Keratinocyte (primary cell): ENCODE measurements around the gene SVOP. TPM values are rescaled to one million over a fixed set of nuclear protein-coding genes. Genes with fewer than 3 reads are reported as not detected.

Source experiments
- DNase-seq: peaks from one replicate; pipeline ENCODE4 v3.0.0-alpha.2; 2011; ENCODE audit warnings: low read depth, missing footprints, low spot score
- FAIRE-seq: peaks from 2 replicates; lab custom pipeline; 2011; peaks lifted over from hg19 to GRCh38; lab: Jason Lieb, UNC
- H2AFZ ChIP-seq: 2 replicates; pipeline ENCODE4 v1.6.0; 2012; ENCODE audit warnings: low read length, control low read depth, inconsistent platforms; ENCODE audit not compliant: control insufficient read depth
- H3K27ac ChIP-seq: 2 replicates; pipeline ENCODE4 v1.5.1; 2011; ENCODE audit warnings: low read length; ENCODE audit not compliant: control insufficient read depth, insufficient read depth
- H3K27me3 ChIP-seq: 3 replicates; pipeline ENCODE4 v1.6.0; 2011; ENCODE audit warnings: low read length; ENCODE audit not compliant: control insufficient read depth, insufficient read depth; ENCODE audit errors: extremely low read depth
- H3K36me3 ChIP-seq, 2 experiments: 2 replicates in 1 of 2; 3 replicates in 1 of 2; pipeline ENCODE4 v1.5.1; 2011; ENCODE audit warnings: low read length in 2 of 2, mild to moderate bottlenecking in 1 of 2; ENCODE audit not compliant: control insufficient read depth in 2 of 2, insufficient read depth in 2 of 2; ENCODE audit errors: extremely low read depth in 1 of 2
- H3K4me1 ChIP-seq: 3 replicates; pipeline ENCODE4 v1.5.1; 2011; ENCODE audit warnings: low read length; ENCODE audit not compliant: control insufficient read depth, insufficient read depth; ENCODE audit errors: extremely low read depth
- H3K4me2 ChIP-seq: 3 replicates; pipeline ENCODE4 v1.6.0; 2011; ENCODE audit warnings: low read depth, low read length; ENCODE audit not compliant: control insufficient read depth, insufficient read depth; ENCODE audit errors: extremely low read depth
- H3K4me3 ChIP-seq, 3 experiments: fragments of 200-600 bp in 1 of 3; sonication (generic) in 1 of 3; 2 replicates in 2 of 3; 3 replicates in 1 of 3; pipeline ENCODE4 v1.5.1; 2011 to 2016; ENCODE audit warnings: low read length in 3 of 3, mild to moderate bottlenecking in 3 of 3, control low read depth in 2 of 3, inconsistent platforms in 1 of 3, low read depth in 1 of 3, mixed read lengths in 1 of 3, mixed run types in 1 of 3, moderate library complexity in 1 of 3; ENCODE audit not compliant: control insufficient read depth in 2 of 3, insufficient read depth in 2 of 3; ENCODE audit errors: extremely low read depth in 1 of 3
- H3K79me2 ChIP-seq: 2 replicates; pipeline ENCODE4 v1.6.0; 2012; ENCODE audit warnings: low read length; ENCODE audit not compliant: control insufficient read depth, insufficient read depth
- H3K9ac ChIP-seq: 3 replicates; pipeline ENCODE4 v1.6.0; 2011; ENCODE audit warnings: low read length; ENCODE audit not compliant: control insufficient read depth, insufficient read depth; ENCODE audit errors: extremely low read depth
- H3K9me1 ChIP-seq: 3 replicates; pipeline ENCODE4 v1.6.0; 2011; ENCODE audit warnings: low read length; ENCODE audit not compliant: control insufficient read depth, insufficient read depth; ENCODE audit errors: extremely low read depth
- H3K9me3 ChIP-seq: 2 replicates; pipeline ENCODE4 v1.5.1; 2012; ENCODE audit warnings: low read depth, low read length; ENCODE audit not compliant: control insufficient read depth
- H4K20me1 ChIP-seq: 3 replicates; pipeline ENCODE4 v1.6.0; 2011; ENCODE audit warnings: low read length; ENCODE audit not compliant: control insufficient read depth, insufficient read depth; ENCODE audit errors: extremely low read depth
- CTCF ChIP-seq, 3 experiments: IDR thresholded peaks in 1 of 3; conservative IDR thresholded peaks in 1 of 3; optimal IDR thresholded peaks in 1 of 3; 2 replicates in 2 of 3; 3 replicates in 1 of 3; pipeline versions ENCODE3 to v1.5.1; 2011; ENCODE audit warnings: low read length in 3 of 3, mild to moderate bottlenecking in 3 of 3, moderate library complexity in 2 of 3, control low read depth in 1 of 3, inconsistent platforms in 1 of 3; ENCODE audit not compliant: insufficient read depth in 2 of 3; ENCODE audit errors: extremely low read depth in 1 of 3
- EZH2 ChIP-seq: IDR thresholded peaks from one replicate; pipeline ENCODE4 v1.6.1; 2012; ENCODE audit warnings: inconsistent platforms, mild to moderate bottlenecking, low read length, moderate library complexity
- dilution Hi-C: fragments of 300-500 bp; cut with MboI; formaldehyde crosslinking; loops from one replicate; pipeline ENCODE4 v1.7.0; 2020; ENCODE audit warnings: low sequenced_read_pairs; ENCODE audit not compliant: extremely low pct_ligation_motif_present
- polyA plus RNA-seq, 5 experiments: library from polyadenylated mRNA; depleted of rRNA in 3 of 5; stranded (reverse) in 3 of 5; stranded (forward) in 1 of 5; unstranded in 1 of 5; fragments of >200 nt; gene quantifications; 1 replicate in 1 of 5; 2 replicates in 3 of 5; 3 replicates in 1 of 5; pipeline versions ENCODE4 v1.2.1 to v1.2.3, GENCODE V29; 2011 to 2012; ENCODE audit warnings: missing spikeins in 2 of 5, low read depth in 1 of 5, low replicate concordance in 1 of 5

The SVOP gene
- polyA plus RNA-seq, 1 donor (not counting 4 experiments of a cell fraction or from before 2014, with no cell fraction given), result not detected

GRCh38 chr12:108973629-108974152 is 47.2 kb downstream of the SVOP start:
- H4K20me1 ChIP-seq, result no peaks in the 10 kb centered on the region
- H3K27ac ChIP-seq, result no peak overlapping the region
- no peaks in the 10 kb centered on the region for H3K4me1 ChIP-seq
- no peaks in the 10 kb centered on the region for H3K9me3 ChIP-seq
- TF ChIP-seq EZH2 (no peak), CTCF (optimal IDR thresholded peaks at IDR 0.05 in 1 of 3, IDR thresholded peaks at IDR 0.05 in 1 of 3, conservative IDR thresholded peaks at IDR 0.05 in 1 of 3; ENCODE audit: extremely low read depth in 1 of 3, insufficient read depth in 2 of 3, low read length in 3 of 3) (no peak)
- peaks cover 5% of the 10 kb centered on the region for H3K27me3 ChIP-seq
- H3K9me1 ChIP-seq, result no peaks in the 10 kb centered on the region
- H3K4me2 ChIP-seq, result no peak overlapping the region
- no peak overlapping the region for H3K9ac ChIP-seq
- dilution Hi-C loops, result no loop called here
- no peaks in the 10 kb centered on the region for H3K36me3 ChIP-seq
- DNase-seq (no peak), FAIRE-seq (no peak)
- no peak overlapping the region for H3K4me3 ChIP-seq
- no peak overlapping the region for H2AFZ ChIP-seq
- no peaks in the 10 kb centered on the region for H3K79me2 ChIP-seq

GRCh38 chr12:108972358-108972757 is 48.5 kb downstream of the SVOP start:
- FAIRE-seq (no peak), DNase-seq (no peak)

More at GRCh38 chr12:108972358-108972757, 48.5 kb downstream of the SVOP start:
- H3K27me3 ChIP-seq, result peaks cover 5% of the 10 kb centered on the region
- no peaks in the 10 kb centered on the region for H3K9me1 ChIP-seq
- H3K79me2 ChIP-seq, result no peaks in the 10 kb centered on the region
- TF ChIP-seq CTCF (optimal IDR thresholded peaks at IDR 0.05 in 1 of 3, IDR thresholded peaks at IDR 0.05 in 1 of 3, conservative IDR thresholded peaks at IDR 0.05 in 1 of 3; ENCODE audit: extremely low read depth in 1 of 3, insufficient read depth in 2 of 3, low read length in 3 of 3), result no peak
- no peak for TF ChIP-seq EZH2
- H3K9ac ChIP-seq, result no peak overlapping the region
- H3K4me1 ChIP-seq, result no peaks in the 10 kb centered on the region
- dilution Hi-C loops, result no loop called here
- H3K27ac ChIP-seq, result no peak overlapping the region
- no peaks in the 10 kb centered on the region for H3K9me3 ChIP-seq
- no peaks in the 10 kb centered on the region for H3K36me3 ChIP-seq
- no peak overlapping the region for H3K4me2 ChIP-seq
- H2AFZ ChIP-seq, result no peak overlapping the region
- H3K4me3 ChIP-seq, result no peak overlapping the region
- H4K20me1 ChIP-seq, result no peaks in the 10 kb centered on the region
